HG02759 (cell line): ENCODE results near the gene LRP11.
"Not testable (repeated sequence)": the region's sequence is repeated elsewhere in the genome, so short reads cannot be mapped to it uniquely, and the experiment has no call there.

Source experiments
- ATAC-seq: cut with Tn5 transposase; IDR thresholded peaks from one replicate; pipeline ENCODE4 v1.9.1; 2021; ENCODE audit warnings: mild to moderate bottlenecking, moderate library complexity; ENCODE audit not compliant: unreplicated experiment

LRP11 gene

DNA sequence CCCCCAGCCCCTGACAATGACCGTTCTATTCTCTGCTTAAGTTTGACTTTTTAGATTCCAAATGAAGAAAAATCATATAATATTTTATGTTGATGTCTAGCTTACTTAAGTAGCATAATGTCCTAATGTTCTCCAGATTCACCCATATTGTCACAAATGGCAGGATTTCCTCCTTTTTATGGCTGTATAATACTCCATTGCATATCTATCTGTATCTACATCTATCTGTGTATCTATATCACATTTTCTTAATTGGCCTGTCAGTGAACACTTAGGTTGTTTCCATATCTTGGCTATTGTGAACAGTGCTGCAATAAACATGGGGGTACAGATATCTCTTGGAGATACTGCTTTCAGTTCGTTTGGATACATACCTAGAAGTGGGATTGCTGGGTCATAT lies 7.0 kb upstream of the LRP11 start:
- ATAC-seq, result no peak

DNA sequence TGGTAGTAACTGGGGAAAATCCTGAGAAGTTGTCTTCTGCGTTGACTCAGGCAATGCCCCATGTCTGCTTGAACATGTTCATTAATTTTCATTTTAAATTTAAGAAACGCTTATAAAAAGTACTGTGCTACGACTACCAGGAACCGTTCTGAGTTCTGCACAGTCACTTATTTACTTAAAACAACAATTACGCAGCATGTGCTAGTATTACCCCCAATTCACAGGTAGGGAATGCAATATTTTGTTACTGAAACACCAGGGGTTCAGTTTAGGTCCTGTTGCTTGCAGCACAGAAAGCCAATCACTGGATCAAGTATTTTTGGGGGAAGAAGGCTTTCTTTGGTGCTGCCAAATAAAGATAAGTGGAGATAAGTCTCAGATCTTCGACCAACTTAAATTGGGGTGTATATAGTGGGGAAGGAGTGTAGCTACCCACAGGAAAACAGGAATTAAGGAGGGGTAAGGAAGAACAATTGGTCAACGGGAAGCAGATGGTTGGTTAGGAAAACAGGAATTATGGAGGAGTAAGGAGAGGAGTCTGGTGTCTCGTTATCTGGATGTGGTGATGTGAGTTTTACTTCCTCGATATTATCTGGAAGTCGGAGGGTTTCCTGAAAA lies 5.2 kb upstream of the LRP11 start:
- no peak for ATAC-seq

DNA sequence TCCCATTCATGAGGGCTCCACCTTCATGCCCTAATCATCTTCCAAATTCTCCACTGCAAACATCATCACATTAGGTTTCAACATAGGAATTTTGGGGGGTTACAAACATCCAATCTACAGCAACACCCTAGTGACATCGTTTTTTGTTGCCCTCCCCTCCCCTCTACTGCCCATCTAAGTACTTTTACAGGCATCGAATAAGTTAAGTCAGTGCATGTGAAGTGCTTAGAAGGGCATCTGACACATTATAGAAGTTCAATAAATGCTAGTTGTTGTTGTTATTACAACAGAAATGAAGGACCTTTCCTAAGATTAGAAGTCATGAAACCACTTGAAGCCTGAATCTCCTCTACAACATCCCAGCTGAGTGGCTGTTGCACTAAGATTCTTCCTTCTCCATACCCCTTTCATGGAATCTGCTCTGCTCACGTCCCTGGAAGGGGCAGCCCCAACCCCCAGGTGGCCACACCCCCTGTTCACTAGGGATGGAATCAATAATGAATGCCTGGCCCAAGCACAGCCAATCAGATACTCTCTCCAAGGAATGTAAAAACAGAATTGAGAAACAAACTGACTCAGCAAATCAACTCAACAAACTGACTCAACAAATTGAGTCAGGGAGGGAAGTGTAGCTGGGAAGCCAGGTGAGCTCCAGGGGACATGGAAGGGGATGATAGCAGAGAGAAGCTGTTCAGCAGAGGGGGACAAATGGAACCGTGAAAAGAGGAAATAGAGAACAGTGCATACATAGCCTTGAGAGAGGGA lies 3.9 kb upstream of the LRP11 start:
- ATAC-seq, result no peak

DNA sequence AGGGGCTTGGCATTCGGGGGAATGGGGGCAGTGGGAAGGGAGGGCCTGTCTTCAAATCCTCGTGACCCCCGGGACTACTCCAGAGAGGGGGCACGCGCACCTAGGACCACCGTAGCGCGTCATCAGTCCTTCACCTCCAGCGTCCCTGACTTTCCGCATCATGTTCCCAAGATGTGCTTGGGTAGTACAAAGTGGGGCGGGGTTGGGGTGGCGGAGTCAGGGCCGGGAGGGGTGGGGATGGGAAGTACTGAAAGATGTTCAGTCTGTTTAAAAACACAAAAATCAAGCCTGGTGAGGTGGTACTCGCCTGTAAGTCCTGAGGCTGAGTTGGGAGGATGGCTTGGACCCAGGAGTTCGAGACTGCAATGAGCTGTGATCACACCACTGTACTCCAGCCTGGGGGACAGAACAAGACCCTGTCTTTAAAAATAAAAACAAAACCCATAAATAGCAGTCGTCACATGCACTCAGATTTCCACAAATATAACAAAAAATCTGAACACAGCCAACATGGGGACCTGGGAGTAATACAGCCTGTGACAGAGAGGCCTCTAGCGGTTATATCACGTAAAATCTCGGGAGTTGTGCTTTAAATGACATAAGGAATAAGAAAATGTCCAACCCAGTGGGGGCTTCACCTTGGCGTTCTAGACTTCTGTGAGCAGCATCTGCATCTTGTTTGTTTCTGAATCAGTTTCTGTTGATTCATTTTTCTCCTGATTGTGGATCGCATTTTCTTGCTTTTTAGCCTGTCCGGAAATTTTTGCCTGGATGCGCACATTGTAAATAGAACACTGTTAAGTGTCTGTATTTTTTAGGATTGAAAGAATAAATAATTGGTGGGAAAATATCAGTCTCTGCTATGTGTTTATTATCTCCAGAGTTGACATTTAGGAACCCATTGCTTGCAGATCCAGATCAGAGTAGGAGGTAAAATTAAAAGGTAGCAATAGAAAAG lies 698 bp upstream of the LRP11 start:
- no peak for ATAC-seq

DNA sequence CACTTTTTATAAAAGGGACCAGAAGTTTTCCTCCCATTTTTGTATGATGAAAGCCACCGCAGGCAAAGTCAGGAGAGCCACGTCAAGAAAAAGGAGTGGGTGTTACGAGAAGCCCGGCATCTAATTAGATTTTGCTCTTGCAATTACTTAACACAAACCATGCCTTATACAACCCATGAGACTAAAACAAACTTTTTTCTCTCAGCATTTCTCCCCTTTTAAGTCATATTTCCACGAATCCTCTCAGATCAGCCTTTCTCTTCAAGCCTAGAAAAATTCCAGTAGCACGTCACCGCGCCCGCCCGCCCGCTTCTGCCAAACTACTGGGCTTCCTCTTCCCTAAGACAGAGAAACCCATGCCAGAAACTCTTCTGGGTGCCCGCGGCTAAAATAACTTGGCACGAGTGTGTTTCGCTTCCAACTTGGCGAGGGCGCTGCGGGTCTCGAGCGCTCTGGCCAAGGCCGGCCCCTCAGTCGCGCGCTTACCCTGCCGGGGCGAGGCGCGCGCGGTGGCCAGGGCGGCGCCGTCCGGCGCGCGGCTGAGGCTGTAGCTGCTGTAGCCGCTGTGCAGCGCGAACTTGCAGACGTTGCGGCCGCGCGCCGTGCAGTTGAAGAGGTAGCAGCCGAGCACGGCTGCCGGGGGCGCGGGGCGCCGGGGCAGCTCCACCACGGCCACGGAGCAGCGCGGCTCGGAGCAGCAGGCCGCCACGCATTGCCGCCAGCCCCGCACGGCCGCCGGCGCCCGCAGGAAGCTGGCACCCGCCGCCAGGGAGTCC lies 1.0 kb downstream of the LRP11 start:
- peak; percentile 38 for ATAC-seq

DNA sequence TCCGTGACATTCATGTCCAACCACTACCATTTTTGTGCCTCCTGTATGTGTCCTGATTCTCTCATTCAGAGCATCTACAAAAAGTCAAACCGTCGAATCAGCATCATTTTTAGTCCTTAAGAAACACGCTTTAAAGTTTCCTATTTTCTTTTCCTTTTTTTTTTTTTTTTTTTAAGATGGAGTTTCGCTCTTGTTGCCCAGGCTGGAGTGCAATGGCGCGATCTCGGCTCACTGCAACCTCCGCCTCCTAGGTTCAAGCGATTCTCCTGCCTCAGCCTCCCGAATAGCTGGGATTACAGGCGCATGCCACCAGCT lies 1.8 kb downstream of the LRP11 start:
- ATAC-seq, result not testable (repeated sequence)

DNA sequence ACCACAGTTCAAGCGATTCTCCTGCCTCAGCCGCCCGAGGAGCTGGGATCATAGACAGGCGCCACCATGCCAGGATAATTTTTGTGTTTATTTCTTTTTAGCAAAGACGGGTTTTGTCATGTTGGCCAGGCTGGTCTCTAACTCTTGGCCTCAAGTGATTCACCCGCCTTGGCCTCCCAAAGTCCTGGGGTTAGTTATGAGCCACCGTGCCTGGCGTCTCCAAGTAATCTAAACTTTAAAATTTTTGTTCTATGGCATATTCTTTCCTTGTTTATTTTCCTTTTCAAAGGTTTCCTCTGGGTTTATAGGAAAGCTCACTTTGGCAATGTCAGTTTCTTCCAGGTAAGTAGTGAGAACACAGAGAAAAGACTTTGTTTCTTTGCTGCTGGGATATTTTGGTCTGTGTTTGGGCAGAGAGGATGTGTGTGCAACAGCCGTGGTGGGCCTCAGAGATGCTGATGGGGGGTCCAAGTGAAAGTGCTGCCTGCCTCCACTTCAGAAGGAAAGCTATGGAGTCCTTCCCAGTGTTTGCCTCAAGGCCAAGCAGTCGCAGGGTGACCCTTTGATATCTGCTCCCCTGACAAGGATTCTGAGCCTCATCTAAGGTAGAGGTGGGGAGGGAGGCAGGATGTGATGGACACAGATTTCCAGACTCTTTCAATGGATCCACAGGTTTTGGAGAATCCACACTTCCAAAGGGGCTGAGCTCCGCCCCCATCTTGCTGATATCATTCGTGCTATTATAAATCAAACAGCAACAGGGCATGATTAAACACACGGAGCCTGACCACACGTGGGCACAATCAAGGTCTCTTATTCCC lies 2.3 kb downstream of the LRP11 start:
- ATAC-seq, result no peak

DNA sequence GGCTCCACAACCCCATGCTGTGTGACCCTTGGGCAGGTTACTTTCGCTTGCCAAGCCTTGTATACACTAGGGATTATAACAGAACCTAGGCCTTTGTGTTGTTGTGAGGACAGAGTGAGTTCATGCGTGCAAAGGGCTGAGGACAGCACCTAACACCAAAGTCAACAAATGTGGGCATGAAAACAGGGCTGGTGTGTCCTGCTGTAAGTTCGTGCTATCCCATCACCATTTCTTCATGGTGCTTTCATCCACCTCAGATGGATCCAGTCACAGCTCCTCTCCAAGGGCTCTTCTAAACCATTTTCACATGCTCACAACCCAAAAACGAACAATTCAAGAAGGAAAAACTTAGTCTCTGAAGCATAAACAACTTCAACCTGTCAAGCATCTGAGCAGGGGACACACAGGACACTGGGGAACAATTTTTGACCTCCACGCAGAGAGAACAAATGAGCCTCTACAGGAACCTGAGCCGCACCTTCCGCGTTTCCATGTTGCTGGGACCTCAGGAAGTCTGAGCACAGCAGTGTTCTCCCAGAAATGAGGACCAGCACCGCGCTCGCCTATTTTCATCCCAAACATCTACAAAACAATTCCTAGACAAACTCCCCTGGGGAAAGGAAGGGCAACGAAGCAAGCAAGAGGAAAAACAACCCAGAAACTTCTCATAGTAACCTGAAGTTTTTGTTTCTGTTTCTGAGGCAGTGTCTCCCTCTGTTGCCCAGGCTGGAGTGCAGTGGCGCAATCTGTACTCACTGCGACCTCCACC lies 3.1 kb downstream of the LRP11 start:
- ATAC-seq, result no peak

DNA sequence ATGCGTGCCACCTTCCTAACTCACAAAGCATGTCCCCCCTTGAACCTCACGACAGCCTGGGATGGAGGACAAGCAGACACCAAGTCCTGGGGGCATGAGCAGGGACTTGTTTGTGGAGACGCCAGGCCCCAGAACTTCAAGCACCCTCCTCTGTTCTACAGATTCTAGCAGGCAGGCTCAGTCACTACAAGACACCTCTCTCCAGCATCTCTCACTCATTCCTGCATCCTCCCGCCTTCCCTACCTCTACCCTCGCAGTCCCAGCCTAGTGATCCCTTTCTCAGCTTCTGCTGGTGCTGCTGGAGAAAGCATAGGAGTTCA lies 3.7 kb downstream of the LRP11 start:
- ATAC-seq, result no peak

DNA sequence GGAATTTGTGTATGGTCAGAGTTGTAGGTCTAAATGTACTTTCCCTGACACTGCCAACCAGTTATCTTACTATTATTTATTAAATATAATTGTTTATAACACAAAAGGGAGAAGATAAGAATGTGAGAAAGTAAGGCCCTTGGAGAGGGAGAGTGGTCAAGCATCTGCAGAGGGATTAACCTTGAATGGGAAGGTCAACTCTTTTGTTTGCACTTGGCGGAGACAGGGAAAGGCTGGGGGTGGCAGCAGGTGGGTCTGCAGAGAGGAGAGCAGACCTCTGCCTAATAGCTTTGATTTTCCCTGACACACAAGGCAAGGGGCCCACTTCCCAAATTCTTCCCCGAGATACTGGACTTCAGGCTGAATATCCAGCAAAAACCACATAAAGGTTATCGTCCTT lies 4.2 kb downstream of the LRP11 start:
- no peak for ATAC-seq

DNA sequence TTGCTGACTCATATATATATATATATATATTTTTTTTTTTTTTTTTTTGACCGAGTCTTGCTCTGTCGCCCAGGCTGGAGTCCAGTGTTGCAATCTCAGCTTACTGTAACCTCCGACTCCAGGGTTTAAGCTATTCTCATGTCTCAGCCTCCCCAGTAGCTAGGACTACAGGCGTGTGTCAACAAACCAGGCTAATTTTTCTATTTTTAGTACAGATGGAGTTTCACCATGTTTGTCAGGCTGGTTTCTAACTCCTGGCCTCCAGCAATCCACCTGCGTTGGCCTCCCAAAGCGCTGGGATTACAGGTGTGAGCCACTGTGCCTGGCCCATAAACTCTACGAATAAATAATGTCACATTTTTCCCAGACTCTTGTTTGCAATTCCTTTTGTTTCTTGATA lies 4.8 kb downstream of the LRP11 start:
- no peak for ATAC-seq

DNA sequence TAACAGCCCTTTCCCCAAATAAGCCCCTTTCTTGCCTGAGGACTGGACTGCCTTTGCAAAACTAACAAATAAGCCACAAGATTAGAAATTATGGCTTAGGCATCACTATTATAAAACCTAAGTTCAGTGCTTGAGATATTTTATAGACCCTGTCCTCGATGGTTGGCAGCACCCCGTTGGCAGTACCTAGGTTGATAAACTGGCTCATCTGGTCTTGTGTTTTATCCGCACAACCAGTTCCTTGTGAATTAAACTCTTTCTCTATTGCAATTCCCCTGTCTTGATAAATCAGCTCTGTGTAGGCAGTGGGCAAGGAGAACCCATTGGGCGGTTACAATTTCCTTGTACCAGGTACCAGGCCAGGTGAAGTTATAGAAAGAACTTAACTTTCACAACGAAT lies 6.6 kb downstream of the LRP11 start:
- ATAC-seq, result no peak

DNA sequence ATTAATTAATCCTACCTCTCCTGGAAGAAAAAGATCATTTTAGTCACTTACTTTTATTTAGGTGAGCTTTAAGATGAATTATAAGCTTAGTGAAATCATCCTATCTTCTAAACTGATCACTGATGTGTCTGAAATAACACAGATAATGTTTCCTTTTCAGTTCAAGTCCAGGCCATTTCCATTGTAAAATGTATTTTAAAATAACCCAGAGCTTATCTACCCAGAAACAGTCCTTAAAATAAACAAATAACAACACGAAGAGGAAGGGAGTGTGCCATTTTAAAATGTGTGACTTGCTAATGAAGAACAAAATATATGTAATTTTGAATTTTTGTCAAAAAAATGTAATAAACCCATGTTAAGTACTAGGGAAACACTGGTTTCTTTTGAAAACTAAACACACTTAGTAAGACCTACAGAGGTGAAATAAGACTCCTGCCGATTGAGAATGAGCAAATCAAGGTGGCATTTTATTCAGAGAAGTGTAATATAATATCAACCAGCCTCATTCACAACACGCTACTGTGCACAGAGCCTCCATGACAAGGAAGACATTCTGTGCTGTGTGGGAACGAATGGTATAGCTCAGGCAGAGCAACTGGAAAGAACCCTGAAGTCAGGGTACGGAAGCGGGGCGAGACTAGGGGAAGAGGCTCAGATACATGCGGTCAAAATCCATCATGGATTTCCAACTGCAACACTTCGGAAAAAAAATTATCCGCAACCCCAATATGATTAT lies 7.7 kb downstream of the LRP11 start:
- no peak for ATAC-seq

DNA sequence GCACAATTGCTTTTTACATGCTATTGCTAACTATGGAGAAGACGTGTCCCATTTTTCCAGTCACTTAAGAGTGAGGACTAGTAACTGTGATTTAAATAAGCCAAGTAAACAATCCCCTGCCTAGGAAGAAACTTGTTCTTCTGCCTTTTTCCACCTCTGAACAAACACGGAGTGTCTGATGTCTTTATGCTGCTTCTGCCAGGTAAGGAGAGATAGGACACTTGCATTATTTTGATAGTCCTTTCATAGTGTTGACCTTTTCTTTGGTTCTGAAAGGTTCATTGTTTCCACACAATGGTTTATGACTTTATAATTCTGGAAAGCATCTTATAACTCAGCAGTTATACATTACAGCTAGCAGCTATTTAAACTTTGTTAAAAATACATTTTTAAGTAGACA lies 8.4 kb downstream of the LRP11 start:
- ATAC-seq, result no peak

DNA sequence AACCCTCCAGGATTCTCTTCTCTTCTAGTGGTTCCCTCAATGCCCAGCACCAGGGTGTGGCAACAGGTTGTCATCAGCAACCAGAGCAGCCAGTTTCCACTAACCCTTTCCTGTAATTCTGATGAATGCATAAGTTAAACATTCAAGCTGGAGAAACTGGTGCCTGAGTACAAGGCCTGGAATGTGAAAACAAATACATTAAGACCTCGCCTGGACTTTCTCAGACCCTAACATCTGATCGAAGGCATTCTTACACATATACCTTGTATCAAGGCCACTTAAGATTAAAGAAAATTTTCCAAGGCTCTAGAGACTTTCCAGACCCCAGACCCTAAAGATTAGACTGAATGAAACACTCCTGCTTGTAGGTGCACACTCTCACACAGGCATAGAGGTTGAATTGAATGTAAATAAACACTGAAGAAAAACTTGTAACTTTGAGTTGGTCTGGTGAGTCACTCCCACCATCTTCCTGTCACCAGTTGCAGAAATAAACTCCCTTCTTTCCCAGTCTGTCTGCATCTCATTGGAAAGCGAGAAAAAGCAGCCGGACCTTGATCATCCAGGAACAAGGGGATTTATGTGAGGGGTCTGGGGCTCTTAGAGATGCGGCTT lies 9.0 kb downstream of the LRP11 start:
- ATAC-seq, result no peak

DNA sequence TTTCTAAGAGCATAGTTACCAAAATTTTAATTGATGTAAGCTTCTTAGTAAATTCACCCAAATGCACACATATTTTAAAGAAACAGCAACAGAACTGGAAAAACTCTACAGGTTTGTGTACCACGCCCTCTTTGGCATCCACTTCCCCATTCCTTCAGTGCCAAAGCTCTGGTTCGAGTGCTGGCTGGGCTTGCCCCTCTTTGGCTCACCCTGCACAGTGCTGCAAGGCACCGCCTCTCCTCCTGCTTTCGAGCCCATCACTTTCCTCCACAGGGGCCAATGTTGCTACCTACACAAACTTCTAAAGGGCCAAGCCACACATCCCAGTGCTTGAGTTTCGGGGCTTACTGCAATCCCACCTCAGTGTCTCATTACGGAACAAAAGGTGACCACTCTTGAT lies 9.6 kb downstream of the LRP11 start:
- no peak for ATAC-seq

DNA sequence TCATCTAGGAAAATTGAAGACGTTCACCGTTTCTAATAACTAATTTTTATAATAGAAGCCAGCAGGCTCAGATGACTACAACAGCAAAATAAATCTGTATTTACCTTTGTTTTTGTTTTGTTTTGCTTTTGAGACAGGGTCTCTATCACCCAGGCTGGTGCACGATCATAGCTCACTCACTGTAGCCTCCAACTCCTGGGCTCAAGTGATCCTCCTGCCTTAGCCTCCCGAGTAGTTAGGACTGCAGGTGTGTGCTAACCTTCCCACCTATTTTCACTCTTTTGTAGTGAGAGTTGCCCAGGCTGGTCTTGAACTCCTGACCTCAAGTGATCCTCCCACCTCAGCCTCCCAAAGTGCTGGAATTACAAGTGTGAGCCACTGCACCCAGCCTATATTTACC lies 10.1 kb downstream of the LRP11 start:
- not testable (repeated sequence) for ATAC-seq

DNA sequence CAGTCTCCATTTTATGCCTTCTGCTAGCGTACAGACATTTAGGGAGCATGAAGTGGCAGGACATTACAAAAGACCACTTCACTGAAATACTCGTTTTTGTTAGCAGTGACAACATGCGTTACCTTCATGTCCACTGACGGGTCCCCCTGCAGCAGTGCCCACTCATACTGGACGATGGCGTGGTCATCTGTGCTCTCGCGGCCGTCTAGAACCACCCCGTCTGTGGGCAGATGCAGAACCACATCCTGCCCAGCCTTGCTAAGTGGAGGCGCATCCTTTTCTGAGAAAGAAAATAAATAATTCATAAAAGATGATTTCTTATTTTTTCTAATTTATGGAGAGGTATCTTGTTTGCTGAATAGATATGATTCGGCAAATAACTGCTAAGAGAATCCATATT lies 11.3 kb downstream of the LRP11 start:
- ATAC-seq, result no peak

DNA sequence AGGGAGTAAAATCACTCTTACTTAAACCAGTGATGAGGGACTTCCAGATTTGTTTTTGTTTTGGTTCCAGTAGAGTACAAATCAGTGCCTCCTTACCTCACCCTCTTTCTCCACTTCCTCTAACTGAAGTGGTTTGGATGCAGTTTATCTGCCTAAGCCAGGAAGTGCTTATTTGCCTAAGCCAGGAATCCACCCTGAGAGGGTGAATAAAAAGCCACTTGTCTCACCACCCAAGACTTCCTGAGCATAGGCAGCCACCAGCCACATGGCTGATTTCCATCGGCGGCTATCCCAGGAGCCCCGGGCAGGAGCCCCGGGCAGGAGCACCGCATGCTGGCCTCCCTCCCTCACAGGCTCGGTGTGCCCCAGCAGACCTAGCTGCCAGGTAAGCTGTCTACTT lies 12.0 kb downstream of the LRP11 start:
- ATAC-seq, result no peak
